Measurements from ENCODE around the gene DGAT2.

The DGAT2 gene

DNA sequence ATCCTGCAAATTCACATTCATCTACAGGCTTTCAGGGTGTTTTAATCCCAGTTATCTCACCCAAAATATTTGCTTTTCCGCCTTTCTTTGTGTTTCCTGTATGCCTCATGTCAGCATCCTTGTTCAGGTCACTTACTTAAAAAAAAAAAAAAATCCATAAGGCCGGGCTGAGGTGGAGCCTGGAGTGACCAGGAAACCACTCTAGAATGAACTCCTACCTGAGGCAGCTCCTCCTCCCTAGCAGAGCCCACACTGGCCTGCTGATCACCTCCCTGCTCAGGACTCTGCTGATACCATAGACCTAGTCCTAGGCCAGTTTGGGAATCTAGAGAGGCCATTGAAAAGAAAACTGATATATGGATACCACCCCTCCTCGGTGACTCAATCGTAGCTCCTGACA lies 8.7 kb upstream of the DGAT2 start:
- TF ChIP-seq TAF1 (IDR thresholded peaks at IDR 0.05; ENCODE audit: borderline replicate concordance, low read depth, low read length): no peak
- no peak for FAIRE-seq
- DNase-seq (ENCODE audit: insufficient read length): no peak

DNA sequence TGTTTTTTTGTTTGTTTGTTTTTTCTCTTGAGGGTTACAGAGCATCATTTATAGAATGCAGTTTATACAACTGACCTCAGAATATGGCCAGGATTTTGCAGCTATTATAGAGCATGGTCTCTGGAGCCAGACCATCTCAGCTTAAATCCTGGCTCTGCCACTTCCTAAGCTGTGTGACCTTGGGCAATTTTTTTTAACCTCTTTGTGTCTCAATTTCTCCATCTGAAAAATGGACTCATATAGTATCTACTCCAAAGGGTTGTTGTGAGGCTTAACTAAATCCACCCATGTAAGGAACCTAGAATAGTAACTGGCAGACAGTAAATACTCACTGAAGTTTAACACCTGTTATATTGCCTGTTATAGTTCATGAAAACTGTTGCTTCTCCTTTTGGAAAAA lies 8.3 kb upstream of the DGAT2 start:
- DNase-seq (ENCODE audit: insufficient read length) (no peak), FAIRE-seq (no peak)
- TF ChIP-seq POLR2A (IDR thresholded peaks at IDR 0.05; ENCODE audit: low read depth, low read length) (no peak), TAF1 (IDR thresholded peaks at IDR 0.05; ENCODE audit: borderline replicate concordance, low read depth, low read length) (no peak), POLR2AphosphoS5 (IDR thresholded peaks at IDR 0.05; ENCODE audit: low read depth, low read length) (no peak)

DNA sequence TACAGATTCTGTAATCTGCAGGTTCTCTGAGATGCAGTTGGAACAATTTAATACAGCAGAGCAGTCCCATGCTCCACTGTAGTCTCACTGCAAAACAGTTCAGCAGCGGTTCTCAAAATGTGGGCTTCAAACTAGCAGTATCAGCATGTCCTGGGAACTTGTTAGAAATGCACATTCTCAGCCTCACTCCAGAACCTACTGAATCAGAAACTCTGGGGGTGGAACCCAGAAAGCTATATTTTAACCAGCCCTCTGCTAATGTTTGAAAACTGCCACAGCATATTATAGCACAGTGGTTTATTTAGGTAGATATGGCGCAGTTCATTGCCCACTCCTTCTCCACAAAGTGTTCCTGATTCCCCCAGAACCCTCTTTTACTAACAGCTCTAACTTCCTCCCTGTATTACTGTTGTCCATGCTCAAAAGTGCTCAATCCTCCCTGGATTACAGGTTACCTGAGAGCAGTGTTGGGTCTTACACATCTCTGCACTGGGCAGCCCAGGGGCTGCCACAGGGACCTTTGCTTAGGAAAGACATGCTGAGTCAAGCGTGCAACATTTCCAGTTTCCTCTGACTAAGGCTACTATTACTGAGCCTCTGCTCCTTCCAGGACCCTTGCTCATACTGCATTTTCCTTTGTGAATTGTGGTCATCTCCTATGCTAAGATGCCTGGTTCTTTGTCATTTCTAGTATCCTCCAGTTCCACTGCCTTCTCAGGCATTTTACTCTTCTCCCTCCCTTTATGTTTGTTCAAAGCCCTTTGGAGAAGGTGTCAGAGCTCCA lies 7.7 kb upstream of the DGAT2 start:
- DNase-seq (ENCODE audit: insufficient read length) (no peak), FAIRE-seq (no peak)
- TF ChIP-seq POLR2A (IDR thresholded peaks at IDR 0.05; ENCODE audit: low read depth, low read length) (no peak), POLR2AphosphoS5 (IDR thresholded peaks at IDR 0.05; ENCODE audit: low read depth, low read length) (no peak), TAF1 (IDR thresholded peaks at IDR 0.05; ENCODE audit: borderline replicate concordance, low read depth, low read length) (no peak)

DNA sequence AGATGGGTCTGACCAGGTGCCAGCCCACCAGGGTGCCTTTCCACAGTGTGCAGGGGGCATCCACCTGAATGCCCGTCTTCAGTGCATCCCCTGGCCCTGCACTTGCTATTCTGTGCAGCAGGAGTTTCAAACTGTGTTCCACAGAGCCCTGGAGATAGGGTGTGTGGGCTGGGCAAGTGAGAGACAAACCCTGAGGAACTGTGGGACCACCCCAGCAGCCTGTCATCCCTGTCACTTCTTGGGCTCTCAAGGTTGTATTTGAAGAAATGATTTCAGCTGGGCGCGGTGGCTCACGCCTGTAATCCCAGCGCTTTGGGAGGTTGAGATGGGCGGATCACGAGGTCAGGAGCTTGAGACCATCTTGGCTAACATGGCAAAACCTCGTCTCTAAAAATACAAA lies 6.4 kb upstream of the DGAT2 start:
- no peak for FAIRE-seq
- DNase-seq (ENCODE audit: insufficient read length): no peak
- TF ChIP-seq POLR2A (IDR thresholded peaks at IDR 0.05; ENCODE audit: low read depth, low read length): no peak
- no peak for TF ChIP-seq POLR2AphosphoS5 (IDR thresholded peaks at IDR 0.05; ENCODE audit: low read depth, low read length)
- TF ChIP-seq TAF1 (IDR thresholded peaks at IDR 0.05; ENCODE audit: borderline replicate concordance, low read depth, low read length): no peak

DNA sequence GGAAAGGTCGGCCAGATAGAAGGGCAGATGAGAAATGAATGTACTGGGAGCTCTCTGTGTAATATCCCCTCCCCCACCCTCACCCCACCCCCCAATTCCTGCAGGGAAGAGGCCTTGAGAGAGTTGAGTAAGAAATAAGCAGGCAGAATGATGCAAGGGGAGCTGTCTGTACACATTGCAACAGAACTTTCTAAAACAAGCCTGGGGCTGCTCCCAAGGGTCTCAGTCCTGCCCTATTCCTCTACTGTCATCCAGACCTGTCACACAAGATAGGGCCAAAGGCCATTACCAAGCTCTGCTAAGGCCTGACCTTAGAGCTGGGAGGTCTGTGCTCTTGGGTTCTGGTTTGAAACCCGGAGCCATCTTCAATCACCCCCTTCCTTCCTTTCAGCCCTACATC lies 5.7 kb upstream of the DGAT2 start:
- DNase-seq (ENCODE audit: insufficient read length) (no peak), FAIRE-seq (no peak)
- TF ChIP-seq POLR2A (IDR thresholded peaks at IDR 0.05; ENCODE audit: low read depth, low read length) (no peak), POLR2AphosphoS5 (IDR thresholded peaks at IDR 0.05; ENCODE audit: low read depth, low read length) (no peak), TAF1 (IDR thresholded peaks at IDR 0.05; ENCODE audit: borderline replicate concordance, low read depth, low read length) (no peak)

DNA sequence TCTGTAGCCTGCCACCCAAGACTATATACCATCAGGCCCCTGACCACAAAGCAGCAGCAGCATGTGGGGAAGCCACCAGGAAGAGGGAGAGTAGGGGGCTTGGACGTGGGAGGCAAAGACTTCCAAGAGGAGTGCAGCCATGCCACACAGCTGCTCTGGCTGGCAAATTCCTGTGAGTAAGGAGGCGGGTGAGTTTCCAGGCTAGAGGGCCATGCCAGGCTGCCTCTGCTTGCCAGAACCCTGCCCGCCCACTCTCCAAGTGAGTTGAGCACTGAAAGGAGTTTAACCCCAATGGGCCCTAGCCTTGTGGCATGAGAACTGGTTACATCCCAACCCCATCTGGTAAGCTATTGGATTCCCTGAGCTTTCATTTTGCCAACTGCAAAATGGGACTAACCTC lies 4.7 kb upstream of the DGAT2 start:
- no peak for DNase-seq (ENCODE audit: insufficient read length)
- FAIRE-seq: no peak
- TF ChIP-seq TAF1 (IDR thresholded peaks at IDR 0.05; ENCODE audit: borderline replicate concordance, low read depth, low read length) (no peak), POLR2A (IDR thresholded peaks at IDR 0.05; ENCODE audit: low read depth, low read length) (no peak), POLR2AphosphoS5 (IDR thresholded peaks at IDR 0.05; ENCODE audit: low read depth, low read length) (no peak)

DNA sequence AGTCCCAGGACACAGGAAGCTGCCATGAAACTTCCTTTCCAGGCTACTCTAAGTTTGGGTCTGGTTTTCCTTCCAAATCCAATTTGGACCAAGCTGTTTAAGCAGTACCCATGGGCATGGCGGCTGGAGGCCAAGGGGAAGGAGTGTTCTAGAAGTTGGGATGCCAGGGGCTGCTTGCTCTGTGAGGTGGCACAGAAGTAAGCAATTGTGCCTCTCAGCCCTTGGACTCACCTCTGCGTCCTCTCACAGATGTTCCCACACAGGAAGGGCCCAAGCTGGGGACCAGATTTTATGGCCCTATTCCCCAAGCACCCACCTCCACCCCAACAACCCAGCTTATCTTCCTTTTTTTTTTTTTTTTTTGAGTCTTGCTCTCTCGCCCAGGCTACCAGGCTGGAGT lies 3.5 kb upstream of the DGAT2 start:
- no peak for FAIRE-seq
- DNase-seq (ENCODE audit: insufficient read length): no peak
- TF ChIP-seq POLR2A (IDR thresholded peaks at IDR 0.05; ENCODE audit: low read depth, low read length) (no peak), TAF1 (IDR thresholded peaks at IDR 0.05; ENCODE audit: borderline replicate concordance, low read depth, low read length) (no peak), POLR2AphosphoS5 (IDR thresholded peaks at IDR 0.05; ENCODE audit: low read depth, low read length) (no peak)

DNA sequence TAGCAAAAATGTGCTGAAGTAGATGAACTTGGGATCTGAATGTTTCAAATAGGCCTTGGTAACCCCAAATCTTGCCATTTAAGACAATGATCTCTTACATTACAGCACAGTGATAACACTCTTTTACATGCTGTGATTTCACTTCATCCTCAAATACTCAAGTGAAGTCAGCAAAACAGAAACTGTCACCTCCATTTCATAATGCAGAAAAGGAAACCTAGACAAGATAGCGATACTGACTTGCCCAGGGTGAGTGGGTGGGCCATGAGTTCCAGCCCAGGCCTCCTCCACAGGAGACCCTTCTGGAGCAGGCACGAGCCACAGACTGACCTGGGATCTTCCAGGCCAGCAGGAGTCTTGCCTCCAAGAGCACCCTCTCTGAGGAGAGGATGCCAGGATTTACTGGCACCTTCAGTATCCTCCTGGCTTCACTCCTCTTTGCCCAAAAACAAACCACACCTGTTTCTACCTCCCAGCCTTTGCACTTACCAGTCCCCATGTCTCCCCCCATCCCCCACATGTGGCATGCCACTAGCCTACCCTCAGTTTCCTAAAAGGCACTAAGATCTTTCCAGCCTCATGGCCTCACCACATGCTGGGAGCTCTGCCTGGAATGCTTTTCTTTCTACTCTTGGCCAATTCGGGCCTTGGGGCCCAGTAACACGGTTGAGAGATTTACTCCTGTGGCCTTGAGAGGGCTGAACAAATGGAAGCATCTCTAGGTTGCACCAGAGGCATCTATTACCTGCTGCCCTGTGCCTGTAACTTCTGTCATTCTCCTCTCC lies 1.9 kb upstream of the DGAT2 start:
- TF ChIP-seq POLR2AphosphoS5 (IDR thresholded peaks at IDR 0.05; ENCODE audit: low read depth, low read length) (no peak), TAF1 (IDR thresholded peaks at IDR 0.05; ENCODE audit: borderline replicate concordance, low read depth, low read length) (no peak), POLR2A (IDR thresholded peaks at IDR 0.05; ENCODE audit: low read depth, low read length) (no peak)
- DNase-seq (ENCODE audit: insufficient read length) (no peak), FAIRE-seq (no peak)

DNA sequence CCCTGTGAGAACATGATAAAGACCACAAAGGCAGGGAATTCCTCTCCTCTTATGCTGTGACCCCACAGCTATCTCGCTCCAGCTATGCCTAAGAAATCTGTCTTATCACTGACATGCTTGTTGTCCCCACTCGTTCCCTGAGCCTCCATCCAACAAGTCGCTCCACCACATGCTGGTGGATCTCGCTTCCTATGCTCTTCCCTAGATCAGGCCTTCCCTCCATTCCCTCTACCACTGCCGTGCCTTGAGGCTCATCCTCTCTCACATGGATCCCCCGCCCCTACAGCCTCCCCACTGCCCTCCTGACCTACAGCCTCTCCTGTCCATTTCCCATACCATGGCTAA lies 1.4 kb upstream of the DGAT2 start:
- no peak for DNase-seq (ENCODE audit: insufficient read length)
- no peak for FAIRE-seq
- TF ChIP-seq POLR2A (IDR thresholded peaks at IDR 0.05; ENCODE audit: low read depth, low read length) (no peak), POLR2AphosphoS5 (IDR thresholded peaks at IDR 0.05; ENCODE audit: low read depth, low read length) (no peak), TAF1 (IDR thresholded peaks at IDR 0.05; ENCODE audit: borderline replicate concordance, low read depth, low read length) (no peak)

DNA sequence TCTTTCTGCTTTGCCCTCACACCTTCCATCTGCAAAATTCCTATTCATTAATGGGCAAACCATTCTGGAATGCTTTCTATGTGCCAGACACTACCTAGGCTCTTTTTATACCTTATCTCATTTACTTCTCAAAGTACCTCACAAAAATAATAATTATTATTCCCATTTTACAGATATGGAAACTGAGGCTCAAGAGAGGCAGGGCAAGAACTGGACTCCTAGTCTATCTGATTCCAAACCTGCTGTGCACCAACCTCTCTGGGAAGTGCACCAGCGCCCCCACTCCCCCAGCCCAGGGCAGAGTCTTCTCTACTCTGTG lies 826 bp upstream of the DGAT2 start:
- DNase-seq (ENCODE audit: insufficient read length) (no peak), FAIRE-seq (no peak)
- TF ChIP-seq TAF1 (IDR thresholded peaks at IDR 0.05; ENCODE audit: borderline replicate concordance, low read depth, low read length): no peak
- no peak for TF ChIP-seq POLR2A (IDR thresholded peaks at IDR 0.05; ENCODE audit: low read depth, low read length)
- TF ChIP-seq POLR2AphosphoS5 (IDR thresholded peaks at IDR 0.05; ENCODE audit: low read depth, low read length): no peak

DNA sequence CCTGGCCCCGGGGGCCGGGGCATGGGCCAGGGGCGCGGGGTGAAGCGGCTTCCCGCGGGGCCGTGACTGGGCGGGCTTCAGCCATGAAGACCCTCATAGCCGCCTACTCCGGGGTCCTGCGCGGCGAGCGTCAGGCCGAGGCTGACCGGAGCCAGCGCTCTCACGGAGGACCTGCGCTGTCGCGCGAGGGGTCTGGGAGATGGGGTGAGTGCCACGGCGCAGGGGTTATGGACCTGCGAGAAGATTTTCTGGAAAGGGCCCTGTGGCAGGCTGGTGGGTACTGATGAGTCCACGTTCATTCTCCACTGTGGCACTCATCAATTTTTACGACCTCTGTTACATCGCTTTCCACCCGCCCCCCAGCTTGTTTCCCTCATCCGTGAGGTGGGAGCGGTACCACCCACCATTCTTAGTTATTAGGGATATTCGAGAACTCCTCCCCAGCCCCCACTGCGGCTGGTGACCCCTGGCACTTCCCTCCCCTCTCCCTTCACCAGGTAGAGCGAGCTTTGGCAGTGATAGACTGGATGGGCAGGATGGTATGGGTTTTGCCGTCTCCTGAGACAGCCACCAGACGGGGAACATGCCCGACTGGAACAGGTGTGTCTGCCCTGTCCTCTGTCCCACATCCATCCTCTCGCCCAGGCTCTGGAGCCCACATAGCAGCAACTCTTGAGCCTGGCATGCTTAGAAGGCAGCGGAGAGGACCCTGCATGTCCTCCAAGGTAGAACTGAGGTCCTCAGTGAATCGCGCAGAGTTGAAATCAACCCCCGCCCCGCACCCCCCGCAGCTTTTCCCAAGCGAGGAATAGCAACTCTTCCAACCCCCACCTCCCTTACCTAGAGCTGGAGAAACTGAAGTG lies 562 bp downstream of the DGAT2 start:
- FAIRE-seq (peak; percentile 27), DNase-seq (ENCODE audit: insufficient read length) (peak; percentile 31)
- TF ChIP-seq TAF1 (IDR thresholded peaks at IDR 0.05; ENCODE audit: borderline replicate concordance, low read depth, low read length) (no peak), POLR2AphosphoS5 (IDR thresholded peaks at IDR 0.05; ENCODE audit: low read depth, low read length) (no peak), POLR2A (IDR thresholded peaks at IDR 0.05; ENCODE audit: low read depth, low read length) (no peak)
